H1 (cell line): ENCODE results near the gene NELFE. TPM values are rescaled to one million over a fixed set of nuclear protein-coding genes. Genes with fewer than 3 reads are reported as not detected.

Experiments
- CTCF ChIA-PET: fragments of 300-600 bp; sonication (Branson Sonifier 250); formaldehyde crosslinking; loops from one replicate; lab custom pipeline; 2021; ENCODE audit not compliant: partially characterized antibody; lab: Charles Lee
- POLR2A ChIA-PET: fragments of 300-600 bp; sonication (Branson Sonifier 250); formaldehyde crosslinking; loops from one replicate; lab custom pipeline; 2021; ENCODE audit warnings: inconsistent platforms; ENCODE audit not compliant: partially characterized antibody; lab: Charles Lee
- DNase-seq, 2 experiments: peaks; one replicate each; pipeline versions ENCODE4 v3.0.0 to v3.0.0-alpha.2; 2010 to 2022; ENCODE audit warnings: low spot score in 2 of 2, low read depth in 1 of 2, mixed read lengths in 1 of 2
- FAIRE-seq: peaks from 2 replicates; lab custom pipeline; 2011; peaks lifted over from hg19 to GRCh38; lab: Jason Lieb, UNC
- H2AFZ ChIP-seq: 2 replicates; pipeline ENCODE4 v1.8.1; 2012; ENCODE audit warnings: low read length, inconsistent platforms
- H2AK5ac ChIP-seq: 2 replicates; pipeline ENCODE4 v1.6.1; 2013; ENCODE audit warnings: low read depth, low read length
- H2BK120ac ChIP-seq: replicated peaks from 2 replicates; pipeline ENCODE3; 2013; ENCODE audit warnings: low read depth, low read length, inconsistent platforms
- H2BK12ac ChIP-seq: 2 replicates; pipeline ENCODE4 v1.6.1; 2013; ENCODE audit warnings: low read depth, low read length
- H2BK15ac ChIP-seq: 2 replicates; pipeline ENCODE4 v1.6.1; 2013; ENCODE audit warnings: low read length
- H2BK20ac ChIP-seq: 2 replicates; pipeline ENCODE4 v1.6.1; 2013; ENCODE audit warnings: low read length
- H2BK5ac ChIP-seq: 2 replicates; pipeline ENCODE4 v1.6.1; 2013; ENCODE audit warnings: low read depth, low read length
- H3K14ac ChIP-seq: 2 replicates; pipeline ENCODE4 v1.6.1; 2013; ENCODE audit warnings: inconsistent platforms; ENCODE audit not compliant: insufficient read length
- H3K18ac ChIP-seq: 2 replicates; pipeline ENCODE4 v1.6.1; 2013; ENCODE audit warnings: low read length; ENCODE audit errors: extremely low read depth
- H3K23ac ChIP-seq: 2 replicates; pipeline ENCODE4 v1.6.1; 2013; ENCODE audit warnings: inconsistent platforms; ENCODE audit not compliant: insufficient read length
- H3K23me2 ChIP-seq: 2 replicates; pipeline ENCODE4 v1.6.1; 2013; ENCODE audit warnings: low read depth, low read length
- H3K27ac ChIP-seq: 2 replicates; pipeline ENCODE4 v1.6.1; 2011; ENCODE audit warnings: low read depth, low read length, inconsistent platforms
- H3K27me3 ChIP-seq, 4 experiments: replicated peaks in 1 of 4; 1 replicate in 1 of 4; 2 replicates in 3 of 4; pipeline versions ENCODE4 v1.6.1 to v1.8.1; 2011 to 2013; ENCODE audit warnings: low read length in 3 of 4, mild to moderate bottlenecking in 3 of 4, inconsistent platforms in 2 of 4, mixed read lengths in 2 of 4, moderate library complexity in 1 of 4; ENCODE audit not compliant: control insufficient read depth in 3 of 4, insufficient read depth in 3 of 4; ENCODE audit errors: extremely low read depth in 1 of 4
- H3K36me3 ChIP-seq, 4 experiments: 2 replicates each; pipeline versions ENCODE4 v1.6.1 to v1.8.1; 2011 to 2013; ENCODE audit warnings: mild to moderate bottlenecking in 4 of 4, low read length in 3 of 4, moderate library complexity in 2 of 4, control low read depth in 1 of 4, inconsistent platforms in 1 of 4; ENCODE audit not compliant: insufficient read depth in 4 of 4, control insufficient read depth in 2 of 4
- H3K4ac ChIP-seq: replicated peaks from 2 replicates; pipeline ENCODE3; 2013; ENCODE audit warnings: low read length, low read depth, mixed read lengths, inconsistent platforms; ENCODE audit not compliant: insufficient read length
- H3K4me1 ChIP-seq, 4 experiments: replicated peaks in 1 of 4; 1 replicate in 1 of 4; 2 replicates in 3 of 4; pipeline versions ENCODE4 v1.6.1 to v1.8.1; 2011 to 2013; ENCODE audit warnings: low read length in 3 of 4, inconsistent platforms in 2 of 4, mixed read lengths in 1 of 4; ENCODE audit not compliant: insufficient read depth in 4 of 4, control insufficient read depth in 3 of 4
- H3K4me2 ChIP-seq, 2 experiments: 2 replicates each; pipeline versions ENCODE4 v1.6.1 to v1.8.1; 2011 to 2013; ENCODE audit warnings: low read depth in 2 of 2, low read length in 2 of 2, control low read depth in 1 of 2, inconsistent platforms in 1 of 2, mild to moderate bottlenecking in 1 of 2; ENCODE audit not compliant: insufficient read depth in 1 of 2
- H3K4me3 ChIP-seq, 4 experiments: fragments of 200-600, 300-600 bp in 1 of 4; sonication (generic), shearing (Covaris generic), sonication (Bioruptor Twin) in 1 of 4; 2 replicates each; pipeline versions ENCODE4 v1.5.1 to v1.8.1; 2011 to 2016; ENCODE audit warnings: low read length in 4 of 4, low read depth in 3 of 4, control low read depth in 2 of 4, inconsistent platforms in 2 of 4, mild to moderate bottlenecking in 2 of 4, mixed read lengths in 1 of 4, moderate library complexity in 1 of 4; ENCODE audit not compliant: insufficient read depth in 2 of 4; ENCODE audit errors: extremely low read depth in 1 of 4
- H3K56ac ChIP-seq: replicated peaks from 2 replicates; pipeline ENCODE3; 2013; ENCODE audit warnings: low read depth, mild to moderate bottlenecking, mixed read lengths, low read length, inconsistent platforms; ENCODE audit not compliant: insufficient read length
- H3K79me1 ChIP-seq: 2 replicates; pipeline ENCODE4 v1.6.1; 2013; ENCODE audit warnings: low read depth, low read length, control low read depth
- H3K79me2 ChIP-seq, 2 experiments: 2 replicates each; pipeline versions ENCODE4 v1.6.1 to v1.8.1; 2012 to 2013; ENCODE audit warnings: low read length in 2 of 2, mild to moderate bottlenecking in 2 of 2, inconsistent platforms in 1 of 2; ENCODE audit not compliant: insufficient read depth in 2 of 2, control insufficient read depth in 1 of 2
- H3K9ac ChIP-seq, 4 experiments: replicated peaks in 1 of 4; 1 replicate in 1 of 4; 2 replicates in 3 of 4; pipeline versions ENCODE4 v1.6.1 to v1.8.1; 2011 to 2013; ENCODE audit warnings: low read depth in 3 of 4, low read length in 3 of 4, control low read depth in 2 of 4, mild to moderate bottlenecking in 2 of 4, moderate library complexity in 2 of 4, inconsistent platforms in 1 of 4; ENCODE audit errors: extremely low read depth in 1 of 4
- H3K9me3 ChIP-seq, 2 experiments: 2 replicates each; pipeline versions ENCODE4 v1.6.1 to v1.8.1; 2012 to 2013; ENCODE audit warnings: mild to moderate bottlenecking in 2 of 2, moderate library complexity in 2 of 2, control low read depth in 1 of 2, inconsistent platforms in 1 of 2, low read depth in 1 of 2, low read length in 1 of 2, mixed read lengths in 1 of 2; ENCODE audit not compliant: insufficient read depth in 2 of 2
- H4K20me1 ChIP-seq, 2 experiments: replicated peaks in 1 of 2; 2 replicates each; pipeline versions ENCODE3 to v1.8.1; 2011 to 2013; ENCODE audit warnings: inconsistent platforms in 2 of 2, low read length in 2 of 2, mild to moderate bottlenecking in 1 of 2; ENCODE audit not compliant: insufficient read depth in 2 of 2, control insufficient read depth in 1 of 2
- H4K5ac ChIP-seq: 2 replicates; pipeline ENCODE4 v1.6.1; 2013; ENCODE audit warnings: low read length, low read depth, mixed read lengths, inconsistent platforms; ENCODE audit not compliant: insufficient read length
- H4K8ac ChIP-seq: 2 replicates; pipeline ENCODE4 v1.8.0; 2013; ENCODE audit warnings: mild to moderate bottlenecking, moderate library complexity, low read length, inconsistent platforms; ENCODE audit not compliant: insufficient read depth; ENCODE audit errors: extremely low read depth
- H4K91ac ChIP-seq: replicated peaks from 2 replicates; pipeline ENCODE3; 2013; ENCODE audit warnings: low read length, mixed read lengths, inconsistent platforms; ENCODE audit not compliant: insufficient read length
- BACH1 ChIP-seq: IDR thresholded peaks from 2 replicates; pipeline ENCODE4 v1.6.1; 2012; ENCODE audit warnings: low read length, improper control_type of control experiment
- BCL11A ChIP-seq, 2 experiments: IDR thresholded peaks; one replicate each; pipeline ENCODE4 v1.6.1; 2011; ENCODE audit warnings: low read depth in 2 of 2, low read length in 2 of 2, mild to moderate bottlenecking in 2 of 2
- CREB1 ChIP-seq: IDR thresholded peaks from 2 replicates; pipeline ENCODE4 v1.6.1; 2012; ENCODE audit warnings: inconsistent platforms
- GABPA ChIP-seq: IDR thresholded peaks from 2 replicates; pipeline ENCODE4 v1.6.1; 2011; ENCODE audit warnings: mild to moderate bottlenecking, low read length, moderate library complexity, borderline replicate concordance; ENCODE audit not compliant: insufficient read depth
- JUND ChIP-seq: IDR thresholded peaks from 2 replicates; pipeline ENCODE4 v1.6.1; 2011; ENCODE audit warnings: mild to moderate bottlenecking, improper control_type of control experiment, low read length
- KDM1A ChIP-seq: fragments of 200-600, 300-600 bp; sonication (generic); IDR thresholded peaks from 2 replicates; pipeline ENCODE4 v1.7.1; 2016; ENCODE audit warnings: mild to moderate bottlenecking, low read length, borderline replicate concordance
- MAX ChIP-seq: IDR thresholded peaks from 2 replicates; pipeline ENCODE4 v1.6.1; 2012; ENCODE audit warnings: inconsistent platforms
- RFX5 ChIP-seq: IDR thresholded peaks from 2 replicates; pipeline ENCODE4 v1.6.1; 2011; ENCODE audit warnings: low read depth, low read length, improper control_type of control experiment, borderline replicate concordance
- SIN3A ChIP-seq, 2 experiments: IDR thresholded peaks in 1 of 2; conservative IDR thresholded peaks in 1 of 2; 2 replicates each; pipeline ENCODE4 v1.6.1; 2011 to 2012; ENCODE audit warnings: low read length in 2 of 2, improper control_type of control experiment in 1 of 2, low read depth in 1 of 2, mild to moderate bottlenecking in 1 of 2
- SIX5 ChIP-seq: IDR thresholded peaks from 2 replicates; pipeline ENCODE4 v1.6.1; 2011; ENCODE audit warnings: mild to moderate bottlenecking, low read depth, low read length
- SP2 ChIP-seq: IDR thresholded peaks from 2 replicates; pipeline ENCODE4 v1.6.1; 2012; ENCODE audit warnings: mild to moderate bottlenecking, low read length, inconsistent platforms
- SRF ChIP-seq: IDR thresholded peaks from 2 replicates; pipeline ENCODE4 v1.6.1; 2011; ENCODE audit warnings: mild to moderate bottlenecking, low read depth, low read length, moderate library complexity
- SUZ12 ChIP-seq: fragments of 200-600 bp; sonication (generic); IDR thresholded peaks from 2 replicates; pipeline ENCODE4 v1.6.1; 2012; ENCODE audit warnings: mild to moderate bottlenecking, inconsistent platforms, low read length, moderate library complexity, mixed read lengths
- TCF12 ChIP-seq: IDR thresholded peaks from 2 replicates; pipeline ENCODE4 v1.6.1; 2011; ENCODE audit warnings: low read depth, mild to moderate bottlenecking, low read length
- WGBS, 2 experiments: shearing (Covaris generic) in 1 of 2; methylation state at CpG; one replicate each; pipeline versions ENCODE4 v1.1.6 to v1.1.7; 2013 to 2015; ENCODE audit warnings: low lambda C conversion rate in 2 of 2, mixed read lengths in 2 of 2, inconsistent platforms in 1 of 2, low coverage in 1 of 2, missing lambda C conversion rate in 1 of 2; ENCODE audit not compliant: insufficient replicate concordance in 2 of 2, insufficient coverage in 1 of 2, insufficient read length in 1 of 2; ENCODE audit errors: extremely low coverage in 1 of 2, missing lambda C conversion rate in 1 of 2; 5-methylcytosine and 5-hydroxymethylcytosine counted together
- polyA plus RNA-seq, 7 experiments: library from polyadenylated mRNA; depleted of rRNA in 3 of 7; stranded (reverse) in 5 of 7; unstranded in 2 of 7; fragments of >200 nt in 5 of 7; fragments of 200-250 nt in 2 of 7; gene quantifications; 1 replicate in 5 of 7; 2 replicates in 1 of 7; 4 replicates in 1 of 7; pipeline versions ENCODE4 v1.2.1 to v1.2.3, GENCODE V29; 2011 to 2013; ENCODE audit warnings: missing spikeins in 2 of 7, mixed read lengths in 2 of 7
- total RNA-seq: library from RNA; stranded (reverse); fragmentation: NEBNext Ultra II Directional; extraction: Animal tissue kit (Norgen Biotek cat#: 25700); gene quantifications from 2 replicates; pipeline ENCODE4 v1.2.1, GENCODE V29; 2021

Gene NELFE
- total and polyA plus RNA-seq, 2 of the 8 experiments (the other 6 are each of a cell fraction or from before 2014, with no cell fraction given): 49.2 to 71.5 TPM

GRCh38 chr6:31919624-31920303 lies 39.0 kb downstream of the NELFE start:
- H3K56ac ChIP-seq: no peak overlapping the region
- no peak overlapping the region for H4K5ac ChIP-seq
- ChIA-PET CTCF (interaction anchor here (0.8 to 4.6 kb wide), 4 partner anchors 31 to 177 kb away, joined by 3 to 26 read pairs (median 4); no protein-coding TSS in a partner anchor), POLR2A (interaction anchor here (0.9 to 2.7 kb wide), 5 partner anchors 13 to 52 kb away, joined by 3 to 12 read pairs (median 5); partner anchors contain the start of genes DXO, EHMT2 and ZBTB12)
- no peak overlapping the region for H4K91ac ChIP-seq
- H3K4ac ChIP-seq: no peak overlapping the region
- H2BK120ac ChIP-seq: no peak overlapping the region
- H3K9me3 ChIP-seq: no peaks in the 10 kb centered on the region
- no peak overlapping the region for H2BK15ac ChIP-seq
- H3K36me3 ChIP-seq: no peaks in the 10 kb centered on the region
- H4K20me1 ChIP-seq: no peaks in the 10 kb centered on the region
- H3K4me1 ChIP-seq: no peaks in the 10 kb centered on the region
- H2BK5ac ChIP-seq: no peak overlapping the region
- no peak overlapping the region for H4K8ac ChIP-seq
- no peaks in the 10 kb centered on the region; the same call in 1 of the 2 replicates for H3K23me2 ChIP-seq
- no peak for DNase-seq
- no peak overlapping the region for H2AK5ac ChIP-seq
- H3K4me2 ChIP-seq: no peak overlapping the region
- H2AFZ ChIP-seq: no peak overlapping the region
- H2BK12ac ChIP-seq: no peak overlapping the region
- H3K27me3 ChIP-seq: no peaks in the 10 kb centered on the region
- 80% methylated on average over 6 of the region's 6 CpGs; no CpG with 5 or more reads in 1 of the 2 experiments for WGBS, 2 experiments
- FAIRE-seq: no peak
- no peaks in the 10 kb centered on the region for H3K79me1 ChIP-seq
- no peak overlapping the region for H3K4me3 ChIP-seq
- no peak overlapping the region for H3K14ac ChIP-seq
- H3K9ac ChIP-seq: no peak overlapping the region
- no peak overlapping the region for H3K23ac ChIP-seq
- no peak overlapping the region for H2BK20ac ChIP-seq
- H3K27ac ChIP-seq: no peak overlapping the region
- no peaks in the 10 kb centered on the region for H3K79me2 ChIP-seq
- no peak overlapping the region for H3K18ac ChIP-seq
- TF ChIP-seq SP2: no peak
- no peak for TF ChIP-seq KDM1A
- no peak for TF ChIP-seq GABPA
- no peak for TF ChIP-seq SUZ12
- no peak for TF ChIP-seq BACH1
- TF ChIP-seq SIX5: no peak
- no peak for TF ChIP-seq BCL11A (IDR thresholded peaks at IDR 0.05; ENCODE audit: low read depth in 2 of 2, low read length in 2 of 2)
- TF ChIP-seq MAX: no peak
- no peak for TF ChIP-seq RFX5
- TF ChIP-seq JUND: no peak
- no peak for TF ChIP-seq CREB1
- TF ChIP-seq SRF: no peak
- no peak for TF ChIP-seq SIN3A (conservative IDR thresholded peaks at IDR 0.05 in 1 of 2, IDR thresholded peaks at IDR 0.05 in 1 of 2; ENCODE audit: low read depth in 1 of 2, low read length in 2 of 2)
- TF ChIP-seq TCF12: no peak
